Endothelial cell of umbilical vein (primary cell): ENCODE data around the gene SEMA7A. TPM values are rescaled to one million over a fixed set of nuclear protein-coding genes. Genes with fewer than 3 reads are reported as not detected.

Experiments
- BruUV-seq: library from RNA; stranded (reverse); fragments of 400-500 nt; replicated peaks from 2 replicates; lab custom pipeline; 2021; lab: Mats Ljungman, UMichigan
- CTCF ChIA-PET: fragments of 300-600, 350-600 bp; sonication (Branson Sonifier 250); formaldehyde crosslinking; loops from one replicate; lab custom pipeline; 2021; ENCODE audit warnings: antibody characterized with exemption, inconsistent platforms; lab: Charles Lee
- POLR2A ChIA-PET: fragments of 300-600, 350-600 bp; sonication (Branson Sonifier 250); formaldehyde crosslinking; loops from one replicate; lab custom pipeline; 2021; ENCODE audit warnings: antibody characterized with exemption, inconsistent platforms; lab: Charles Lee
- DNase-seq: peaks from one replicate; pipeline ENCODE4 v3.0.0-alpha.2; 2011; ENCODE audit warnings: low read depth, low spot score
- FAIRE-seq: peaks from 2 replicates; lab custom pipeline; 2011; peaks lifted over from hg19 to GRCh38; lab: Jason Lieb, UNC
- H2AFZ ChIP-seq: 2 replicates; pipeline ENCODE4 v1.6.0; 2012; ENCODE audit warnings: low read depth, low read length, control low read depth, inconsistent platforms
- H3K27ac ChIP-seq: 2 replicates; pipeline ENCODE4 v1.5.1; 2011; ENCODE audit warnings: low read depth, mild to moderate bottlenecking, control low read depth, low read length, moderate library complexity; ENCODE audit not compliant: insufficient read depth
- H3K27me3 ChIP-seq, 2 experiments: 2 replicates each; pipeline versions ENCODE4 v1.6.0 to v1.6.1; 2011; ENCODE audit warnings: low read length in 2 of 2, mixed read lengths in 1 of 2; ENCODE audit not compliant: control insufficient read depth in 2 of 2, insufficient read depth in 2 of 2
- H3K36me3 ChIP-seq, 2 experiments: 2 replicates in 1 of 2; 3 replicates in 1 of 2; pipeline ENCODE4 v1.5.1; 2011; ENCODE audit warnings: low read length in 2 of 2, mild to moderate bottlenecking in 1 of 2, moderate library complexity in 1 of 2; ENCODE audit not compliant: control insufficient read depth in 2 of 2, insufficient read depth in 2 of 2; ENCODE audit errors: extremely low read depth in 1 of 2
- H3K4me1 ChIP-seq: 3 replicates; pipeline ENCODE4 v1.5.1; 2011; ENCODE audit warnings: mild to moderate bottlenecking, low read length; ENCODE audit not compliant: control insufficient read depth, insufficient read depth; ENCODE audit errors: extremely low read depth
- H3K4me2 ChIP-seq: 2 replicates; pipeline ENCODE4 v1.6.1; 2011; ENCODE audit warnings: low read length, control low read depth, mixed read lengths; ENCODE audit not compliant: insufficient read depth
- H3K4me3 ChIP-seq, 3 experiments: fragments of 200-600 bp in 1 of 3; sonication (generic), shearing (Covaris generic) in 1 of 3; replicated peaks in 1 of 3; 2 replicates each; pipeline ENCODE4 v1.5.1; 2011 to 2016; ENCODE audit warnings: control low read depth in 3 of 3, low read length in 3 of 3, mild to moderate bottlenecking in 2 of 3, inconsistent platforms in 1 of 3, low read depth in 1 of 3, moderate library complexity in 1 of 3; ENCODE audit not compliant: insufficient read depth in 1 of 3
- H3K79me2 ChIP-seq: 2 replicates; pipeline ENCODE4 v1.6.0; 2012; ENCODE audit warnings: low read length, inconsistent platforms; ENCODE audit not compliant: control insufficient read depth, insufficient read depth
- H3K9ac ChIP-seq: replicated peaks from 2 replicates; pipeline ENCODE3; 2011; ENCODE audit warnings: low read length, control low read depth; ENCODE audit not compliant: insufficient read depth; ENCODE audit errors: extremely low read depth
- H3K9me1 ChIP-seq: replicated peaks from 3 replicates; pipeline ENCODE4 v1.6.0; 2011; ENCODE audit warnings: mild to moderate bottlenecking, low read length; ENCODE audit not compliant: control insufficient read depth, insufficient read depth; ENCODE audit errors: extremely low read depth
- H3K9me3 ChIP-seq: replicated peaks from 2 replicates; pipeline ENCODE4 v1.5.1; 2012; ENCODE audit warnings: low read length, inconsistent platforms; ENCODE audit not compliant: control insufficient read depth, insufficient read depth
- H4K20me1 ChIP-seq: replicated peaks from 2 replicates; pipeline ENCODE3; 2011; ENCODE audit warnings: mild to moderate bottlenecking, low read length; ENCODE audit not compliant: control insufficient read depth, insufficient read depth; ENCODE audit errors: extremely low read depth
- EZH2 ChIP-seq: IDR thresholded peaks from 2 replicates; pipeline ENCODE4 v1.6.1; 2012; ENCODE audit warnings: borderline replicate concordance, low read depth, mild to moderate bottlenecking, moderate library complexity, low read length, inconsistent platforms; ENCODE audit not compliant: severe bottlenecking
- FOS ChIP-seq: IDR thresholded peaks from 2 replicates; pipeline ENCODE4 v1.6.1; 2011; ENCODE audit warnings: mild to moderate bottlenecking, low read length, moderate library complexity, borderline replicate concordance; ENCODE audit not compliant: insufficient read depth
- GATA2 ChIP-seq: IDR thresholded peaks from 2 replicates; pipeline ENCODE4 v1.7.0; 2011; ENCODE audit warnings: low read depth, mild to moderate bottlenecking, moderate library complexity, mixed read lengths, low read length; ENCODE audit not compliant: insufficient read length, insufficient read depth
- JUN ChIP-seq: IDR thresholded peaks from 2 replicates; pipeline ENCODE4 v1.6.1; 2011; ENCODE audit warnings: borderline replicate concordance, low read depth; ENCODE audit not compliant: insufficient read length, insufficient read depth
- MYC ChIP-seq: IDR thresholded peaks from one replicate; pipeline ENCODE4 v1.6.1; 2011; ENCODE audit warnings: mild to moderate bottlenecking, low read depth, low read length
- POLR2A ChIP-seq: IDR thresholded peaks from 2 replicates; pipeline ENCODE4 v1.6.1; 2012; ENCODE audit warnings: low read depth, mild to moderate bottlenecking, control low read depth, low read length
- POLR2AphosphoS5 ChIP-seq: IDR thresholded peaks from 2 replicates; pipeline ENCODE4 v1.6.1; 2012; ENCODE audit warnings: low read depth, mild to moderate bottlenecking, control low read depth, low read length, moderate library complexity; ENCODE audit not compliant: insufficient read depth
- dilution Hi-C: fragments of 300-500 bp; cut with MboI; formaldehyde crosslinking; loops from one replicate; pipeline ENCODE4 v1.15.0; 2019; ENCODE audit warnings: low sequenced_read_pairs; ENCODE audit not compliant: extremely low pct_ligation_motif_present
- intact Hi-C: fragments of 100-400 bp; cut with micrococcal nuclease; formaldehyde crosslinking; loops from one replicate; pipeline ENCODE4 v1.10.0; 2022
- polyA plus RNA-seq, 4 experiments: library from polyadenylated mRNA; depleted of rRNA in 3 of 4; stranded (reverse) in 3 of 4; unstranded in 1 of 4; fragments of >200 nt; gene quantifications; 2 replicates each; pipeline versions ENCODE4 v1.2.1 to v1.2.3, GENCODE V29; 2011 to 2012; ENCODE audit warnings: missing spikeins in 1 of 4
- total RNA-seq: library from RNA; stranded (reverse); gene quantifications from 2 replicates; pipeline ENCODE4 v1.2.3, GENCODE V29; 2021
- TF ChIP-seq, protein P1 (sequence below): IDR thresholded peaks from 2 replicates; pipeline ENCODE4 v1.6.1; 2011; ENCODE audit not compliant: insufficient read depth, insufficient read length
- TF ChIP-seq, protein P2 (sequence below), 2 donors: IDR thresholded peaks; 1 replicate in 1 of 2; 2 replicates in 1 of 2; pipeline ENCODE4 v1.5.1; 2011; ENCODE audit warnings: low read length in 2 of 2, mild to moderate bottlenecking in 2 of 2, moderate library complexity in 2 of 2, control low read depth in 1 of 2, inconsistent platforms in 1 of 2, low read depth in 1 of 2; ENCODE audit not compliant: insufficient read depth in 1 of 2; ENCODE audit errors: extremely low read depth in 1 of 2

Gene SEMA7A
- total and polyA plus RNA-seq, 2 donors (not counting 3 experiments of a cell fraction or from before 2014, with no cell fraction given) = 1.7 to 2.0 TPM

DNA sequence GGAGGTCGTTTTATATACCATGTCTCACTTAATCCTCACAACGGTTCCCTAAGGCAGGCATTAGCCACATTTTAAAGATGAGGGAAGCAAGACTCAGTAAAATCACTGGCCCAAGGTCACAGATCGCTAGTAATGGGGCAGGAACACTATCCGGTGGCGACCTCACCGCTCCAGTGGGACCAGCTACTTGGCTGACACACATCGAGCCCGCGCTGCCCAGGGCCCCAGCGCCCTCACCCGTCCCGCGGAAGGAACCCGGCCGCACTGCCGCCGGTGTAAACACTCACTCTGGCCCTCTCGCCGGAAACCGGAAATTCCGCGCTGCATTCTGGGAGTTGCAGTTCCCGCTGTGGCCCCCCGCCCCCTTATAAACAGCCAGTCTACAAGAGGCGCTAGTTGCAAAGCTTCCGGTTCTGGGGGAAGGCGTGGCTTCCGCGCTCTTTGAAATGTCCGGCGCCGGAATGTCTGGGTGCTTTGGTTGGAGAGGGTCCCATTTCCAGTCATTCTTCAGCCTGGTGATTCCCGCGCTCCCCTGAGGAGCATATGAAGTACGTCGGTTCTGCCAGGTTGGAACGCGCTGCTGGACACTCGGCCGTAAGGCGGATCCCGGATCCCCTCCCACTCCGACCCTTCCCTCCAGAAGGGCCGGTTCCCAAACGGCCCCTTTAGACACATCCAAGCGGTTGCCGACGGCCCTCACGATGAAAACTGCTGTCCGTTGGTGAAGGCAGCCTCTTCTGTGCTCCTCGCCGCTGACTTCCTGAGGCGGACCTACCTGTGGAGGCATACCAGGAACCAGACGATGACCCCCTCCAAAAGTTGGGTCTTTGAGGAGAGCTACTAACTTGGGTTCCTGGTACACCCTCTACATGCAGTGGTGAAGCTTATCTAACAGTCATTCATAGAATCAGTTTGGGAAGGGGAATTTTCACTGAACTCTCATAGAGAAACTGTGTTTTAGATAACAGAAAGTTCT lies 27.4 kb upstream of the SEMA7A start, which contains the start of gene UBL7:
UBL7 (minus strand) TSS at position 290 of the 976 bp plus-strand sequence. CDS start 2,293 bp downstream, outside the sequence.
- dilution Hi-C loops (no loop called here), intact Hi-C loops (loop anchor here (2.0 kb wide), 2 partner anchors 80 to 154 kb away; partner anchors contain the start of genes ARID3B and CLK3)
- Histone ChIP-seq H2AFZ (peak within 1 kb of the TSS; percentile 83), H3K9me3 (no peaks in the 10 kb centered on the region), H3K79me2 (peaks cover 4% of the 10 kb centered on the region), H3K4me1 (peaks cover 9% of the 10 kb centered on the region), H4K20me1 (no peaks in the 10 kb centered on the region), H3K9me1 (no peaks in the 10 kb centered on the region), H3K9ac (peak within 1 kb of the TSS; percentile 63), H3K4me2 (peak within 1 kb of the TSS; percentile 74), H3K36me3 (no peaks in the 10 kb centered on the region), H3K27me3 (no peaks in the 10 kb centered on the region), H3K4me3 (peak within 1 kb of the TSS; percentile 61 to 71 (median 69)), H3K27ac (peak within 1 kb of the TSS; percentile 80)
- BruUV-seq = TSS peak; percentile 82
- DNase-seq = peak; percentile 98
- CTCF ChIA-PET = interaction anchor here (1.2 to 2.4 kb wide), 8 partner anchors 16 to 170 kb away, joined by 3 to 10 read pairs (median 6); partner anchors contain the start of gene ARID3B
- peak; percentile 99 for FAIRE-seq
- TF ChIP-seq, protein P1, sequence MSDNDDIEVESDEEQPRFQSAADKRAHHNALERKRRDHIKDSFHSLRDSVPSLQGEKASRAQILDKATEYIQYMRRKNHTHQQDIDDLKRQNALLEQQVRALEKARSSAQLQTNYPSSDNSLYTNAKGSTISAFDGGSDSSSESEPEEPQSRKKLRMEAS = no peak
- TF ChIP-seq POLR2A (peak; percentile 97), MYC (no peak), EZH2 (no peak), FOS (no peak), GATA2 (no peak), POLR2AphosphoS5 (peak; percentile 98), JUN (no peak)
- TF ChIP-seq, protein P2, sequence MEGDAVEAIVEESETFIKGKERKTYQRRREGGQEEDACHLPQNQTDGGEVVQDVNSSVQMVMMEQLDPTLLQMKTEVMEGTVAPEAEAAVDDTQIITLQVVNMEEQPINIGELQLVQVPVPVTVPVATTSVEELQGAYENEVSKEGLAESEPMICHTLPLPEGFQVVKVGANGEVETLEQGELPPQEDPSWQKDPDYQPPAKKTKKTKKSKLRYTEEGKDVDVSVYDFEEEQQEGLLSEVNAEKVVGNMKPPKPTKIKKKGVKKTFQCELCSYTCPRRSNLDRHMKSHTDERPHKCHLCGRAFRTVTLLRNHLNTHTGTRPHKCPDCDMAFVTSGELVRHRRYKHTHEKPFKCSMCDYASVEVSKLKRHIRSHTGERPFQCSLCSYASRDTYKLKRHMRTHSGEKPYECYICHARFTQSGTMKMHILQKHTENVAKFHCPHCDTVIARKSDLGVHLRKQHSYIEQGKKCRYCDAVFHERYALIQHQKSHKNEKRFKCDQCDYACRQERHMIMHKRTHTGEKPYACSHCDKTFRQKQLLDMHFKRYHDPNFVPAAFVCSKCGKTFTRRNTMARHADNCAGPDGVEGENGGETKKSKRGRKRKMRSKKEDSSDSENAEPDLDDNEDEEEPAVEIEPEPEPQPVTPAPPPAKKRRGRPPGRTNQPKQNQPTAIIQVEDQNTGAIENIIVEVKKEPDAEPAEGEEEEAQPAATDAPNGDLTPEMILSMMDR (IDR thresholded peaks at IDR 0.05; ENCODE audit: extremely low read depth in 1 of 2, insufficient read depth in 1 of 2, low read depth in 1 of 2, low read length in 2 of 2) = peak in 1 of 2 donors; percentile 25
- POLR2A ChIA-PET = interaction anchor here (1.2 kb wide), 1 partner anchor 155 kb away, joined by 3 read pairs; no protein-coding TSS in a partner anchor
